Duodenal mucosa (tissue), 2 donors: ENCODE measurements around the gene EXOC4.

Experiments used
- H3K27ac ChIP-seq: one replicate; pipeline ENCODE4 v1.7.0; 2013; ENCODE audit warnings: low read depth, low read length
- H3K27me3 ChIP-seq, 2 donors: one replicate each; pipeline ENCODE4 v1.7.0; 2013; ENCODE audit warnings: low read length in 2 of 2, control low read depth in 1 of 2; ENCODE audit not compliant: insufficient read depth in 2 of 2, control insufficient read depth in 1 of 2
- H3K36me3 ChIP-seq, 2 donors: one replicate each; pipeline ENCODE4 v1.7.0; 2013; ENCODE audit warnings: low read length in 2 of 2, control low read depth in 1 of 2; ENCODE audit not compliant: insufficient read depth in 2 of 2, control insufficient read depth in 1 of 2
- H3K4me1 ChIP-seq, 2 donors: one replicate each; pipeline ENCODE4 v1.7.0; 2013; ENCODE audit warnings: low read length in 2 of 2, control low read depth in 1 of 2; ENCODE audit not compliant: insufficient read depth in 2 of 2, control insufficient read depth in 1 of 2
- H3K4me3 ChIP-seq, 2 donors: one replicate each; pipeline ENCODE4 v1.7.0; 2013; ENCODE audit warnings: low read length in 2 of 2, low read depth in 1 of 2
- H3K9ac ChIP-seq, 2 donors: one replicate each; pipeline ENCODE4 v1.7.0; 2013; ENCODE audit warnings: low read length in 2 of 2, low read depth in 1 of 2
- H3K9me3 ChIP-seq, 2 donors: one replicate each; pipeline ENCODE4 v1.7.0; 2013; ENCODE audit warnings: low read length in 2 of 2, control low read depth in 1 of 2; ENCODE audit not compliant: control insufficient read depth in 1 of 2

Gene EXOC4

GRCh38 chr7:133354546-133355324 lies 101.9 kb downstream of the EXOC4 start:
- Histone ChIP-seq H3K4me3 (no peak overlapping the region), H3K27ac (no peak overlapping the region), H3K9me3 (peaks cover 6 to 12% of the 10 kb centered on the region in 2 donors), H3K36me3 (peaks cover 4 to 8% of the 10 kb centered on the region in 2 donors), H3K9ac (no peak overlapping the region), H3K4me1 (no peaks in the 10 kb centered on the region), H3K27me3 (no peaks in the 10 kb centered on the region)

- Histone ChIP-seq H3K4me1 (no peaks in the 10 kb centered on the region), H3K4me3 (no peak overlapping the region), H3K27ac (no peak overlapping the region), H3K36me3 (peaks cover 4 to 8% of the 10 kb centered on the region in 2 donors), H3K9ac (no peak overlapping the region), H3K27me3 (no peaks in the 10 kb centered on the region), H3K9me3 (peaks cover 6 to 12% of the 10 kb centered on the region in 2 donors)
These were observed 102.4 kb downstream of the EXOC4 start for GRCh38 chr7:133355325-133355708.

GRCh38 chr7:133355822-133356221 lies 102.9 kb downstream of the EXOC4 start:
- no peaks in the 10 kb centered on the region for H3K27me3 ChIP-seq
- no peak overlapping the region for H3K27ac ChIP-seq
- no peaks in the 10 kb centered on the region for H3K4me1 ChIP-seq
- H3K9ac ChIP-seq: no peak overlapping the region
- H3K36me3 ChIP-seq: peaks cover 4 to 8% of the 10 kb centered on the region in 2 donors
- H3K9me3 ChIP-seq: peaks cover 6 to 12% of the 10 kb centered on the region in 2 donors
- H3K4me3 ChIP-seq: no peak overlapping the region

GRCh38 chr7:133358708-133359107 lies 105.8 kb downstream of the EXOC4 start:
- no peak overlapping the region for H3K4me3 ChIP-seq
- no peaks in the 10 kb centered on the region for H3K4me1 ChIP-seq
- H3K27ac ChIP-seq: no peak overlapping the region
- peaks cover 4 to 8% of the 10 kb centered on the region in 2 donors for H3K36me3 ChIP-seq
- no peaks in the 10 kb centered on the region for H3K27me3 ChIP-seq
- H3K9ac ChIP-seq: no peak overlapping the region
- no peaks in the 10 kb centered on the region for H3K9me3 ChIP-seq

- Histone ChIP-seq H3K4me3 (no peak overlapping the region), H3K27me3 (no peaks in the 10 kb centered on the region), H3K4me1 (no peaks in the 10 kb centered on the region), H3K9ac (no peak overlapping the region), H3K9me3 (no peaks in the 10 kb centered on the region), H3K27ac (no peak overlapping the region), H3K36me3 (peaks cover 4 to 8% of the 10 kb centered on the region in 2 donors)
These were observed 106.6 kb downstream of the EXOC4 start for GRCh38 chr7:133359449-133359848.

GRCh38 chr7:133360201-133360600 lies 107.3 kb downstream of the EXOC4 start:
- no peaks in the 10 kb centered on the region for H3K9me3 ChIP-seq
- no peaks in the 10 kb centered on the region for H3K4me1 ChIP-seq

GRCh38 chr7:133361806-133362205 lies 108.9 kb downstream of the EXOC4 start:
- Histone ChIP-seq H3K4me3 (no peak overlapping the region), H3K27ac (no peak overlapping the region), H3K36me3 (peaks cover 0 to 2% of the 10 kb centered on the region in 2 donors), H3K9ac (no peak overlapping the region), H3K4me1 (no peaks in the 10 kb centered on the region), H3K9me3 (no peaks in the 10 kb centered on the region), H3K27me3 (no peaks in the 10 kb centered on the region)

More at GRCh38 chr7:133360201-133360600, 107.3 kb downstream of the EXOC4 start:
- H3K27ac ChIP-seq: no peak overlapping the region
- H3K27me3 ChIP-seq: no peaks in the 10 kb centered on the region
- H3K4me3 ChIP-seq: no peak overlapping the region
- peaks cover 4 to 8% of the 10 kb centered on the region in 2 donors for H3K36me3 ChIP-seq
- H3K9ac ChIP-seq: no peak overlapping the region

GRCh38 chr7:133364959-133365690 lies 112.2 kb downstream of the EXOC4 start:
- Histone ChIP-seq H3K36me3 (no peaks in the 10 kb centered on the region), H3K27ac (no peak overlapping the region), H3K4me3 (no peak overlapping the region), H3K4me1 (peaks cover 0 to 4% of the 10 kb centered on the region in 2 donors), H3K9me3 (no peaks in the 10 kb centered on the region), H3K27me3 (no peaks in the 10 kb centered on the region), H3K9ac (no peak overlapping the region)

GRCh38 chr7:133365917-133366316 lies 113.0 kb downstream of the EXOC4 start:
- no peak overlapping the region for H3K4me3 ChIP-seq
- H3K9me3 ChIP-seq: no peaks in the 10 kb centered on the region
- H3K27ac ChIP-seq: no peak overlapping the region
- no peaks in the 10 kb centered on the region for H3K27me3 ChIP-seq
- peaks cover 0 to 4% of the 10 kb centered on the region in 2 donors for H3K4me1 ChIP-seq
- H3K9ac ChIP-seq: no peak overlapping the region
- H3K36me3 ChIP-seq: no peaks in the 10 kb centered on the region

GRCh38 chr7:133367561-133367960 lies 114.7 kb downstream of the EXOC4 start:
- H3K4me1 ChIP-seq: peaks cover 0 to 4% of the 10 kb centered on the region in 2 donors
- no peak overlapping the region for H3K27ac ChIP-seq
- H3K9ac ChIP-seq: no peak overlapping the region
- no peaks in the 10 kb centered on the region for H3K27me3 ChIP-seq
- H3K9me3 ChIP-seq: no peaks in the 10 kb centered on the region
- no peak overlapping the region for H3K4me3 ChIP-seq
- H3K36me3 ChIP-seq: no peaks in the 10 kb centered on the region
